Limb (tissue), 2 donors: ENCODE measurements around the gene FAM78A.
"Not testable (repeated sequence)": the region's sequence is repeated elsewhere in the genome, so short reads cannot be mapped to it uniquely, and the experiment has no call there.

Experiments
- DNase-seq, 2 donors: peaks; one replicate each; pipeline ENCODE4 v3.0.0-alpha.2; 2016; ENCODE audit errors: extremely low spot score in 2 of 2

The FAM78A gene

GRCh38 chr9:131282175-131282574 is 5.9 kb upstream of the FAM78A start:
- no peak for DNase-seq

GRCh38 chr9:131281119-131281965 is 5.0 kb upstream of the FAM78A start:
- DNase-seq: no peak

GRCh38 chr9:131280660-131281059 is 4.3 kb upstream of the FAM78A start:
- no peak for DNase-seq

GRCh38 chr9:131279863-131280570 is 3.7 kb upstream of the FAM78A start:
- no peak for DNase-seq

GRCh38 chr9:131279196-131279862 is 3.0 kb upstream of the FAM78A start:
- no peak for DNase-seq

GRCh38 chr9:131278702-131279111 is 2.4 kb upstream of the FAM78A start:
- DNase-seq: no peak

GRCh38 chr9:131277910-131278701 is 1.8 kb upstream of the FAM78A start:
- DNase-seq: peak; percentile 88 to 92

- DNase-seq: peak in 1 of 2 donors; percentile 53
Measured at GRCh38 chr9:131277287-131277909, 1.1 kb upstream of the FAM78A start.

- no peak for DNase-seq
Measured at GRCh38 chr9:131276891-131277286, 579 bp upstream of the FAM78A start.

GRCh38 chr9:131275332-131276093 is 797 bp downstream of the FAM78A start:
- DNase-seq: no peak

- no peak for DNase-seq
Measured at GRCh38 chr9:131274674-131275331, 1.5 kb downstream of the FAM78A start.

GRCh38 chr9:131273856-131274673 is 2.2 kb downstream of the FAM78A start:
- DNase-seq: peak in 1 of 2 donors; percentile 26

GRCh38 chr9:131273146-131273855 is 3.0 kb downstream of the FAM78A start:
- peak in 1 of 2 donors; percentile 26 for DNase-seq

- DNase-seq: no peak
Measured at GRCh38 chr9:131272212-131272611, 4.1 kb downstream of the FAM78A start.

- peak in 1 of 2 donors; percentile 23 for DNase-seq
Measured at GRCh38 chr9:131271506-131271931, 4.8 kb downstream of the FAM78A start.

- DNase-seq: not testable (repeated sequence)
Measured at GRCh38 chr9:131271016-131271273, 5.4 kb downstream of the FAM78A start.

GRCh38 chr9:131270171-131271015 is 5.9 kb downstream of the FAM78A start:
- DNase-seq: peak in 1 of 2 donors; percentile 32
